ENCODE results near the gene ANKRD34C.
"Not testable (repeated sequence)": the region's sequence is repeated elsewhere in the genome, so short reads cannot be mapped to it uniquely, and the experiment has no call there.

The ANKRD34C gene

GRCh38 chr15:79311901-79312553 lies 29.5 kb downstream of the ANKRD34C start:
- no peak for DNase-seq

GRCh38 chr15:79314186-79314585 lies 31.7 kb downstream of the ANKRD34C start:
- no peak for DNase-seq

- no peak for DNase-seq
Observed at GRCh38 chr15:79314811-79315210, 32.3 kb downstream of the ANKRD34C start.

- no peak for DNase-seq
Observed at GRCh38 chr15:79315623-79316328, 33.3 kb downstream of the ANKRD34C start.

- no peak for DNase-seq
Observed at GRCh38 chr15:79316864-79317263, 34.3 kb downstream of the ANKRD34C start.

GRCh38 chr15:79319973-79320372 lies 37.5 kb downstream of the ANKRD34C start:
- not testable (repeated sequence) for DNase-seq

GRCh38 chr15:79321876-79322275 lies 39.4 kb downstream of the ANKRD34C start:
- DNase-seq: no peak

GRCh38 chr15:79322306-79322705 lies 39.8 kb downstream of the ANKRD34C start:
- DNase-seq: no peak

GRCh38 chr15:79322945-79323344 lies 40.4 kb downstream of the ANKRD34C start:
- DNase-seq: no peak

GRCh38 chr15:79329171-79329611 lies 46.7 kb downstream of the ANKRD34C start:
- DNase-seq: peak; percentile 74

All from suppressor macrophage treated with lipopolysaccharide for 4 hours (primary cell).